HG02884 (cell line): ENCODE measurements around the gene ZNF600.
"Not testable (repeated sequence)": the region's sequence is repeated elsewhere in the genome, so short reads cannot be mapped to it uniquely, and the experiment has no call there.

ENCODE experiments used
- ATAC-seq: cut with Tn5 transposase; IDR thresholded peaks from one replicate; pipeline ENCODE4 v1.9.1; 2021; ENCODE audit warnings: mild to moderate bottlenecking, moderate library complexity; ENCODE audit not compliant: unreplicated experiment

The ZNF600 gene

DNA sequence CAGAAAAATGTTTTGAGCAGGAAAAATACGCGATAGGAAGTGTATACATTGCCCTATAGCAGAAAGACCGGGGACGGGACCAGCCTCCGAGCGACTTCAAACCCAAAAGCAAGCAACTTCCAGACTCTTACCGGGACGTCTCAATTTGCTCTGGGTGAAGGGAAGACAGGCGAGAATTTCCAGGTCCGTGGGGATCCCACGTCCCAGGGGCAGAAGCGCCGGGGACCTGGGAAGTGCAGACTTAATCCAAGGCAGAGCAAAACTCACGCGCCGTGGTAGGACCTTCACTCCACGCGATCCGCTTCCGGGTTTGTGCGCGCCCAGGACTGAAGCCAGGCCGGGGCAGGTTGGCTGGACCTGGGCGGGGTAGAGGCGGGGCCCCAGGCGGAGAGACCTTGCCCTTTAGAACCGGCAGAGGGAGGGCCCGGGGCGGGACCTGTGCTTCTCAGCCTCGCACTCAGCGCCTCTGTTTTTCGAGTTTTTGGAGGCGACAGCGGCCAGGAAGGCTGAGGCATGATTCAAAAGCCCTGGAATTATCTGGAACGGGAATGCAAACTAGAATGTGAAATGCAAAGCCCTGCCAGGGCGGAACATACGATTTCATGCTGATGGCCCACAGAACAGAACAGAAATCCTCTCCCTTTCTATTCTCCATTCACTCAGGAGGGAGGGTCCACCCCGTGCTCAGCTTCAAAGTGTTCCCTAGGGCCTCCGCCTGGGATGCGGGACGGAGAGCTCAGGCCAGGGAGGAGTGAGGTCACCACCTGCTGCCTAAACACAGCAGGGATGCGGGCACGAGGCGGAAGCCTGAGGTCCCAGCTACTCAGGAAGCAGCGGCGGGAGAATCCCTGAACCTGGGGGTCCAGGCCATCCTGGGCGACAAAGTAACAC, at the start of gene ZNF600:
TSS of gene ZNF600 (minus strand) at position 328 of the 891 bp plus-strand sequence. CDS start 7,903 bp downstream, outside the sequence.
- ATAC-seq: peak; percentile 91

DNA sequence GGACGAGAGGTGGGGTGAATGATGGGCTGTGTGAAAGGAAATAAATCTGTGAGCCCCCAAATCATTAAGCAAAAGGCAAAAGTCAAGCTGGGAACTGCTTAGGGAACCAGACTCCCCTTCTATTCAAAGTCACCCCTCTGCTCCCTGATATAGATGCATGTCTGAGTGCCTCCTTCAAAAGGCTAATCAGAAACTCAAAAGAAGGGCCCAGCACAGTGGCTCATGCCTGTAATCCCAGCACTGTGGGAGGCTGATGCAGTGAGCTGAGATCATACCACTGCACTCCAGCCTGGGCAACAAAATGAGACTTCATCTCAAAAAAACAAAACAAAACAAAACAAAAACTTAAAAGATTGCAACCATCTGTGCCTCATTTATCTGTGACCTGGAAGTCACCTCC, 47.7 kb upstream of the ZNF600 start:
- ATAC-seq: not testable (repeated sequence)

DNA sequence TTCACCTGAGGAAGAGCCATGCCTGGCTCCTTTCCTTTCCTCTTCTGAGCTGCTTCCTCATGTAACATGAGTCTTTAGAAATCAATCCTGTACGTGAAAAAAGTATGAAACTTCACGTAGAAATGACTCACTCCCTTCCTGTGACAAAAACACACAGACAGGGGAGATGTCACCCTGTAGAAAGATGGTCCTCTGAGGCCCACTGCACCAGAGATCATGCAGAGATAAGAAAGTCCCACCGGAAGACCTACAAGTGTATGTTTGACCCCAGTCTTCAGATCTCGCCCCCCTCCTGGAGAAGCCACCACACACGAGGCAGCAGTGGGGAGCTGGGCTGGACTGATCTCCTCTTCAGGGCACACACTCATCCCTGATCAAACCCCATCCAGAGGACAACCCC, 47.0 kb upstream of the ZNF600 start:
- not testable (repeated sequence) for ATAC-seq

DNA sequence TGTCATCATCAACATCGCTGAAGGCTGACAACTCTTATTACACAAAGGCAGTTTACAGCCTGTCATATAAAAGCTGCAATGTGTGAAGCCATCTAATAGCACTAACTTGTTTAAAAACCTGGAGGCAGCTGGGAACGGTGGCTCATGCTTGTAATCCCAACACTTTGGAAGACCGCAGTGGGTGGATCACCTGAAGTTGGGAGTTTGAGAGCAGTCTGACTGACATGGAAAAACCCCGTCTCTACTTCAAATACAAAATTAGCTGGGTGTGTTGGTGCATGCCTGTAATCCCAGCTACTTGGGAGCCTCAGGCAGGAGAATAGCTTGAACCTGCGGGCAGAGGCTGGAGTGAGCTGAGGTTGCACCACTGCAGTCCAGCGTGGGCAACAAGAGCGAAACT, 43.3 kb upstream of the ZNF600 start:
- not testable (repeated sequence) for ATAC-seq

DNA sequence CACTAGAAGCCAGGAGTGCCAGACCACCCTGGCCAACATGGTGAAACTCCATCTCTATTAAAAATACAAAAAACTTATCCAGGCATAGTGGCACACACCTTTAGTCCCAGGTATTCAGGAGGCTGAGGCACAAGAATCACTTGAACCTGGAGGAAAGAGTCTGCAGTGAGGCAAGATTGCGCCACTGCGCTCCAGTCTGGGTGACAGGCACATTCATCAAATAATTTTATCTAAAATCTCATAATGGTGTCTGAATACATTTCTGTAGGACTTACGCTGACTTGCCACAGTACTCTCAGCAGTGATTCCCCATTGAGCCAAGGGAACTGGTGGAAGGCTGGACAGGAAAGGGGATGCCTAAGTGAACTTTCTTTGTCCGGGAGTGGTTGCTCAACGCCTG, 39.2 kb upstream of the ZNF600 start:
- ATAC-seq: no peak

DNA sequence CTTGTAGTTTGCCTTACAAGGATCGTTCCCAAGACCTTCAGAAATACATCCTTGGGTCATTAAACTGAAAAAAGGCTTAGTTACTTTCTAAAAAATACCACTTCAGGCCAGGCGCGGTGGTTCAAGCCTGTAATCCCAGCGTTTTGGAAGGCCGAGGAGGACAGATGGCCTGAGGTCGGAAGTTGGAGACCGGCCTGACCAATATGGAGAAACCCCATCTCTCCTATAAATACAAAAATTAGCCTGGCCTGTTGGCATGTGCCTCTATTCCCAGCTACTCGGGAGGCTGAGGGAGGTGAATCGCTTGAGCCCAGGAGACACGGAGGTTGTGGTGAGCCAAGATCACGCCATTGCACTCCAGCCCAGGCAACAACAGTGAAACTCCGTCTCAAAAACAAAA, 37.1 kb upstream of the ZNF600 start:
- ATAC-seq: no peak

DNA sequence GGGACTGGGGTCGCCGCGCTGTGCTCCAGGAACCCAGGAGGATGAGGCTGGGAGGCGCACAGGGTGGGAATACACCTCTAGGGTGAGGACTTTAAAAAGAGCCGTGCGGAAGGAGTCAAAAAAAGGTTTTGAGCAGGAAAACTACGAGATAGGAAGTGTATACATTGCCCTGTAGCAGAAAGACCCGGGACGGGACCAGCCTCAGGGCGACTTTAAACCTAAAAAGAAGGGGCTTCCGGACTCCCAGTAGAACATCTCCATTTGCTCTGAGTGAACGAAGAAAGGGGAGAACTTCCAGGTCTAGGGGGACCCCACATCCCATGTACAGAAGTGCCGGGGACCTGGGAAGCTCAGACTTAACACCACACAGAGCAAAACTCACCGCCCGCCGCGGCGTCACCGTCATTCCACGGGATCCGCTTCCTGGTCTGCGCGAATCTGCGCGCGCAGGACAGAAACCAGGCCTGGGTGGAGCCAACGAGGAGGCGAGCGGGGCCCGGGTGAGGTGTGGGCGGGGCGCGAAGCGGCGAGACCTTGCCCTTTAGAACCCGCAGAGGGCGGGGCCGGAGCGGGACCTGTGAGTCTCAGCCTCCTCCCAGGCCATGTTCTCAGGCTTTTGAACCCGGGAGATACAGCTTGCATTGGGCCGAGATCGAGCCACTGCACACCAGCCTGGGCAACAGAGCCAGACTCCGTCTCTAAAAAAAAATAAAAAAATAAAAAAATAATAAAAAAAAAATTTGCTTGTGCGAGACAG, 34.8 kb upstream of the ZNF600 start, which contains the start of gene ZNF28:
TSS of gene ZNF28 (minus strand) at position 430 of the 757 bp plus-strand sequence. CDS start 3,675 bp downstream, outside the sequence.
- peak; percentile 81 for ATAC-seq

DNA sequence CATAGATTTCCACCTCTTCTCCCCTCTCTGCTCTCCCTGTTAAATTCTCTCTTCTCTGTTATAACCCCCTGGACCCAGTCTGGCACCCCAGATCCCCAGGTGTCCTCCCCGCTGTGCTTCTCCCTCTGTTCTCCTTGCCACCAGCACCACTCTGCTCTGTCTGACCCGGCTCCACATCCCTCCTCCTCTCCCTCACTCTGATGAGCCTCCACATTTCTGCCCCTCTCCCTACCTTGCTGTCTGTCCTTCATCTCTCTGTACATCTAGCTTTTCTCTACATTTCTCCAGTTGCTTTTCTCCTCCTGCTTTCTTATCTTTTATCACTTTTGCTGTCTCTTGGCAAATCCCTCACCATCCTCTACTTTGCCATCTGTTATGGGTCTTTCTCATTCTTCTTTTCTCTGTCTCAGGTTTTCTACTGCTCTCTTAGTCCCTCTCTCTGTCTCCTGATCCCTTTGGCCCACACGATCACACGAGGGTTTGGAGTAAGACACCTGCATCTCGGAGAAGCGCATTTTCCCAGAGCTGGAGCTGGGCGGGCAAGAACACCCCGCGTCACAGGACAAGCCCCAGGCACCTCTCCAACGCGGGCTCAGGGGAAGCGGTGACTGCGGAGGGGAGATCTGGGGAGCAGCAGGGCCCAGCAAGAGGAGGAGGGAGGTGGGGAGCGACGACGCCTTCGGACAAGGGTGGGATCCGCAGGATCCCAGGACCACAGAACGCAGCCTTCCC, 34.0 kb upstream of the ZNF600 start:
- not testable (repeated sequence) for ATAC-seq

DNA sequence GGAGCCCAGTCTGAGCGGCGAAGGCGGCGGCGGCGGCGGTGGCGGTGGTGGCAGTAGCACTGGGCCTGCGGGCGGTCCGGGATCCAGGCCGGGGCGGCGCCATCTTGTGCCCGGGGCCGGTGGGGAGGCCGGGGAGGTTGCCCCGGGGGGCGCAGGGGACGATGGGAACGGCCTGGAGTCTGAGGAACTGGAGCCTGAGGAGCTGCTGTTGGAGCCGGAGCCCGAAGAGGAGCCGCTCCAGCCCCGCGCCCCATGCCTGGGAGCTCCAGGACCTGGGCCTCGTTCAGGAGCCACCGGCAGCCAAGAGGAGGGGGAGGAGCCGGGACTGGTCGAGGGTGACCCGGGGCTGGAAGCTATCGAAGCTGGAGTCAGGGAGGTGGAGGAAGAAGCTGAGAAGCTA, 23.2 kb upstream of the ZNF600 start:
- no peak for ATAC-seq

DNA sequence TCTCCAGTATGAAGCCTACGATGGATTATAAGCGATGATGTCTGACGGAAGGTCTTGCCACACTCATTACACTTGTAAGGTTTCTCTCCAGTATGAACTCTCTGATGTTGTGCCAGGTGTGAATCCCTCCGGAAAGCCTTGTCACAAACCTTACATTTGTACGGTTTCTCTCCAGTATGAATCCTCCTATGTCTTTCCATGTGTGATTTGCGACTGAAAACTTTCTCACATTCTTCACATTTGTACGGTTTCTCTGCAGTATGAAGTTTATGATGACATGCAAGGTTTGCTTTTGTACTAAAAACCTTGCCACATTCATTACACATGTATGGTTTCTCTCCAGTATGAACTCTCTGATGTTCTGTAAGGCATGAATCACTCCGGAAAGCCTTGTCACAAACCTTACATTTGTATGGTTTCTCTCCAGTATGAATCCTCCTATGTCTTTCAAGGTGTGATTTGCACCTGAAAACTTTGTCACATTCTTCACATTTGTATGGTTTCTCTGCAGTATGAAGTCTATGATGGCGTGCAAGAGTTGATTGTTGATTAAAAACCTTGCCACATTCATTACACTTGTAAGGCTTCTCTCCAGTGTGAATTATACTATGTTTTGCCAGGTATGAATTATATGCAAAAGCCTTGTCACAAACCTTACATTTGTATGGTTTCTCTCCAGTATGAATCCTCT, 13.5 kb upstream of the ZNF600 start:
- not testable (repeated sequence) for ATAC-seq

DNA sequence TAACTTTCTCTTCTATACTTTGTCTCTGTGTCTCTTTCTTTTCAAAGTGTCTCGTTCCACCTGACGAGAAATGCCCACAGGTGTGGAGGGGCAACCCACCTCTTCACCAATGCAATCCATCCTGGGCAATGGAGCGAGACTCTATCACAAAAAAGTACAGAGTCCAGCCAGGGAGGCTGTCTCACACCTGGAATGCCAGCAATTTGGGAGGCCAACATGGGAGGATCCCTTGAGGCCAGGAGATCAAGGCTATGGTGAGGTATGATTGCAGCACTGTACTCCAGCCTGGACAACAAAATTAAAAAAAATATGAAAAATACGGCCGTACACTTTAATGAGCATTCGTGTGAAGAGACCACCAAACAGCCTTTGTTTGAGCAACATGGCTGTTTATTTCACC, 2.8 kb upstream of the ZNF600 start:
- ATAC-seq: no peak

DNA sequence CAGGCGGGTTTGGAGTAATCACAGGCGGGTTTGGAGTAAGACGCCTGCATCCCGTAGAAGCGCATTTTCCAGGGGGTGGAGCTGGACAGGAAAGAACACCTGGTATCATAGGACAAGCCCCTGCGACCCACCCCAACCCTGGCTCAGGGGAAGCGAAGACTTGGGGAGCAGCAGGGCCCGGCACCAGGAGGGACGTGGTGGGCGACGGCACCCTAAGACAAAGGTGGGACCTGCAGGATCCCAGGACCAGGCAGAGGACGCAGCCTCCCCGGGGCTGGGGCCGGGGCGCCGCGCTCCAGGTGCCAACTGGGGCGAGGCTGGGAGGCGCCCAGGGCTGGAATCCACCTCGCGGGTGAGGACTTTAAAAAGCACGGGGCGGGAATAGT, 520 bp downstream of the ZNF600 start:
- ATAC-seq: peak; percentile 20

DNA sequence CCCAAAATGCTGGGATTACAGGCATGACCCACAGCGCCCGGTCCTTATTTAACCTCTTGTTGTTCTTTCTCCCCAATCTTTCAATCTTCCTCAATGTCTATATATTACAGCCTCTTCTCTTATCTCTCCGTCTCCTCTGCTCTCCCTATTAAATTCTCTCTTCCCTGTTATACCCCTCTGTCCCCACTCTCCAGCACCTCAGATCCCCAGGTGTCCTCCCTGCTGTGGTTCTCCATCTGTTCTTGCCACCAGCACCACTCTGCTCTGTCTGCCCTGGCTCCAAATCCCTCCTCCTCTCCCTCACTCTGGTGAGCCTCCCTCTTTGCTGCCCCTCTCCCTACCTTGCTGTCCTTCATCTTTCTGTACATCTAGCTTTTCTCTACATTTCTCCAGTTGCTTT, 1.1 kb downstream of the ZNF600 start:
- ATAC-seq: no peak

DNA sequence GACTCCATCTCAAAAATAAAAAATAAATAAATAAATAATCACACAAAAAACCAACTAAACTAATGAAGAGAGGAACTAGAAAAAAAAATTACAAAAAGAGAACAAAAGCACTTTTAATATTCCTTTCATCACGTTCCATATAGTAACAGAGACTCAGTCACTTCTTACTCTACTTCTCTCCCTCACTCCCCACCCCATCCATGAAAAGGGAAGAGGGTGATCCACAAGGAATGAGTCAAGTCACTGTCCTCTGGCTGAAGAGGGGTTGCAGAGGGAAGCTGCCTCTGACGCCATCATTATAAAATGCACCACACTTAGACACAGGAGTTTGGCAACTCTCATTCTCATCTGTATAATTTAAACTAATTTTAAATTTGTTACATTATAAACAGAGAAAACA, 3.7 kb downstream of the ZNF600 start:
- not testable (repeated sequence) for ATAC-seq

DNA sequence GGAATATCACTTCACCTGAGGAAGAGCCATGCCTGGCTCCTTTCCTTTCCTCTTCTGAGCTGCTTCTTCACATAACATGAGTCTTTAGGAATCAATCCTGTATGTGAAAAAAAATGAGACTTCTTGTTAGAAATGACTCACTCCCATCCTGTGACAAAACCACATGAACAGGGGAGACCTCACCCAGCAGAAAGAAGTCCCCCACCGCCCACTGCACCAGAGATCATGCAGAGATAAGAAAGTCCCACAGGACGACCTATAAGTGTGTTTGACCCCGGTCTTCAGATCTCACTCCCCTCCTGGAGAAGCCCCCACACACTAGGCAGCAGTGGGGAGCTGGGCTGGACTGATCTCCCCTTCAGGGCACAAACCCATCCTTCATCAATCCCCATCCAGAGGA, 7.8 kb downstream of the ZNF600 start:
- ATAC-seq: no peak

DNA sequence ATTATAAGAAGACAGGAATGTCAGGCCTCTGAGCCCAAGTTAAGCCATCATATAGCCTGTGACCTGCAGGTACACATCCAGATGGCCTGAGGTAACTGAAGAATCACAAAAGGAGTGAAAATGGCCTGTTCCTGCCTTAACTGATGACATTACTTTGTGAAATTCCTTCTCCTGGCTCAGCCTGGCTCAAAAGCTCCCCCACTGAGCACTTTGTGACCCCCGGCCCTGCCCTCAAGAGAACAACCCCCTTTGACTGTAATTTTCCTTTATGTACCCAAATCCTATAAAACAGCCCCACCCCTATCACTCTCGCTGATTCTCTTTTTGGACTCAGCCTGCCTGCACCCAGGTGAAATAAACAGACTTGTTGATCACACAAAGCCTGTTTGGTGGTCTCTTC, 30.1 kb downstream of the ZNF600 start:
- ATAC-seq: not testable (repeated sequence)

DNA sequence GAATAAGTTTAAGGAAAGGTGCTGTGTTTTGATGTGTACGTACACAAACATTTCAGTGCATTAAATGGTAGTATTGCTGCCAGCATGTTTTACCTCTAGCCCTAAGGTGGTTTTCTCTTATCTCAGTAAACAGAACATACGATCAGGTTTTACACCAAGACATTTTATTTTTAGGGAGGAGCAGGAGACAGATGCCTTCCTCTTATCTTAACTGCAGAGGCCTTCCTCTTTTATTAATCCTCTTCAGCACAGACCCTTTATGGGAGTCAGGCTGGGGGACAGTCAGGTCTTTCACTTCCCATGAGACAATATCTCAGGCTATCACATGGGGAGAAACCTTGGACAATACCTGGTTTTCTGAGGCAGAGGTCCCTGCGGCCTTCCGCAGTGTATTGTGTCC, 36.8 kb downstream of the ZNF600 start:
- no peak for ATAC-seq

DNA sequence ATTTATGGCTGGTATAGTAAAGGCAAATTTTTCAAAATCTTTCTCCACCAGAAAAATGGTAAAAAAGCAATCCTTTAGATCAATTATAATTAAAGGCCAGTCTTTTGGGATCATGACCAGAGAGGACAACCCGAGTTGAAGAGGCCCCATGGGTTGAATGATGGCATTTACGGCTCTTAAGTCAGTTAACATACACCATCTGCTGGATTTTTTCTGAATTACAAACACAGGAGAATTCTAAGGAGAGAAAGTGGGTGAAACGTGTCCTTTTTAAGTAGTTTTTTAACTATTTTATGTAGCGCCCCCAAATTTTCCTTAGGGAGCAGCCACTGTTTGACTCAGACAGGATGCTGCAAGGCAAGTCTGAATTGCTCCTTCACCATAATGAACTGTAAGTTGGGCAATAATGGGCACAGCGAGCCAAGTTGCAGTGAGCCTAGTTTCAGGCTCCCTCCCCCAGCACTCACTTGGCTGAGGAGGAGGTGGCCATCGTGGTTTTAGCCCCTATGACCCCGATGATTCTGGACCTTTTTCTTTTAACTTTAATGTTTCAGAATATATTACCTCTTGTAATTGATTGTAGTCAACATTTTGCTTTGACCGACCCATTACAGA, 38.1 kb downstream of the ZNF600 start:
- ATAC-seq: no peak

DNA sequence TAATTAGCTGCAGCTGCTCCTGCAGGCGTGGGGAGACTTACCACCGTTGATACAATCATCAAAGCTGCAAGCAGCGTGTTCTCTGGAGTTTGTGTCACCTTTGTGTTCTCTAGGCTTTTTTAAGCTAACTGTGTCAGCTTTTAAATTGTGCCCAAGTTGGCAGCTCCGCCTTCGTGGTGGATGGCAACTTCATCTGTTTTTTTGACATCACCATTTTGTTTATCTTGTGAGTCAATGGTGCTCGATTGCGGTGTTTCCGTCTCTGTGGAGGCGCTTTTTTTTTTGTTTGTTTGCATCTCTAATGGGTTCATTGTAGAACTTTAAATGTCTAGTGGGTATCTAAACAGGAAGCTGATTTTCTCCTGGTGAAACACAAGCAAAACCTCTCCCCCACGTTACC, 40.7 kb downstream of the ZNF600 start:
- ATAC-seq: not testable (repeated sequence)

DNA sequence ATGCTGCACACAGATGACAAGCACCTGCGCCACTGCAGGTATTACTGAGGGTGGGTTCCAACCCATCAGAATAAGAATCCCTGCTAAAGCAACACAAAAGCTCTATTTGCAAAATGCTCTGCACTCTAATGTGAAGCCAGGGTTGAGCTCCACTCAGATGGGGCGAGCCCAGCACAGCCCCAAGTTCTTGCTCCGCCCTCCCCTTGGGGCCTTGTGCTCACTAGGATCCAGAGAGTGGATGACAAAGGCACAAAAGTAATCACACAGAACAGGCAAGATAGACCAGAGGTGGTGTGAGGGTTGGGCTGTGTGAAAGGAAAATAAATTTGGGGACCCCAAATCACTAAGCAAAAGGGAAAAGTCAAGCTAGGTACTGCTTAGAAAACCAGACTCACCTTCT, 43.5 kb downstream of the ZNF600 start:
- no peak for ATAC-seq
